Right lobe of liver (tissue), 6 donors: ENCODE results near the gene ARMC9. TPM values are rescaled to one million over a fixed set of nuclear protein-coding genes. Genes with fewer than 3 reads are reported as not detected.

Experiments used
- ATAC-seq, 4 donors: fragments of 200-7000 bp; cut with Tn5 transposase; one replicate each; pipeline ENCODE4 v1.9.1; 2020; ENCODE audit warnings: mild to moderate bottlenecking in 4 of 4, moderate library complexity in 4 of 4
- DNase-seq, 3 donors: peaks; one replicate each; pipeline ENCODE4 v3.0.0-alpha.2; 2020
- H3K27ac ChIP-seq, 3 donors: fragments of 200-600 bp; one replicate each; pipeline ENCODE4 v1.8.0; 2022
- H3K27me3 ChIP-seq, 2 donors: fragments of 200-600 bp; one replicate each; pipeline ENCODE4 v1.8.0; 2022
- H3K36me3 ChIP-seq, 4 donors: fragments of 200-600 bp; sonication (generic) in 1 of 4; one replicate each; pipeline versions ENCODE4 v1.5.1 to v1.8.0; 2017 to 2022; ENCODE audit warnings: control low read depth in 1 of 4
- H3K4me1 ChIP-seq, 4 donors: fragments of 200-600 bp; sonication (generic) in 1 of 4; one replicate each; pipeline versions ENCODE4 v1.5.1 to v1.8.0; 2017 to 2022; ENCODE audit warnings: control low read depth in 1 of 4
- H3K4me3 ChIP-seq, 3 donors: fragments of 200-600 bp; one replicate each; pipeline ENCODE4 v1.8.0; 2022
- H3K9me3 ChIP-seq, 4 donors: fragments of 200-600 bp; sonication (generic) in 1 of 4; one replicate each; pipeline versions ENCODE4 v1.5.1 to v1.8.0; 2017 to 2022; ENCODE audit warnings: control low read depth in 1 of 4
- POLR2A ChIP-seq: fragments of 450-650 bp; IDR thresholded peaks from one replicate; pipeline ENCODE4 v1.6.1; 2017; ENCODE audit warnings: antibody characterized with exemption, mild to moderate bottlenecking
- whole genome bisulfite sequencing: methylation state at CpG from one replicate; pipeline ENCODE4 v1.1.6; 2018; ENCODE audit warnings: low coverage, low lambda C conversion rate; ENCODE audit not compliant: insufficient coverage; ENCODE audit errors: missing lambda C conversion rate; 5-methylcytosine and 5-hydroxymethylcytosine counted together
- intact Hi-C, 2 donors: fragments of 100-400 bp; cut with DNase I; formaldehyde crosslinking; loops; one replicate each; pipeline versions ENCODE4 v1.11.2 to v1.14.1; 2022
- total RNA-seq, 6 experiments: library from RNA; depleted of rRNA in 2 of 6; stranded (reverse); fragments of >200 nt in 2 of 6; fragmentation: NEBNext Ultra II Directional in 3 of 6; extraction: Animal tissue kit (Norgen Biotek cat#: 25700) in 3 of 6; gene quantifications; one replicate each; pipeline versions ENCODE4 v1.1.0 to v1.2.4, GENCODE V29; 2016 to 2023
- TF ChIP-seq, protein P1 (sequence below), 4 donors: fragments of 200-600 bp in 3 of 4; fragments of 450-650 bp in 1 of 4; IDR thresholded peaks; one replicate each; pipeline versions ENCODE4 v1.5.1 to v1.8.0; 2016 to 2022; ENCODE audit warnings: antibody characterized with exemption in 4 of 4, mild to moderate bottlenecking in 2 of 4
- donor health status: DM: no; HTN: yes; CAD: no.
- donor health status: DM: no; HTN: no; CAD: no.
- donor health status: DM: no; HTN: no; CAD: no.
- donor health status: DM: no; HTN: yes; CAD: no.
- donor health status: DM: no; HTN: yes; CAD: no.

The ARMC9 gene
- total RNA-seq, 6 experiments from 2014 or later, result 1.5 to 7.7 (median 2.4) TPM

GRCh38 chr2:231241755-231242507 is 43.5 kb downstream of the ARMC9 start:
- WGBS, result 40% methylated on average over 7 of the region's 7 CpGs
- no peaks in the 10 kb centered on the region for H3K36me3 ChIP-seq
- no peak overlapping the region for H3K27ac ChIP-seq
- intact Hi-C loops, result no loop called here
- no peaks in the 10 kb centered on the region for H3K9me3 ChIP-seq
- peak in 2 of 3 donors; percentile 40 to 62 for DNase-seq
- ATAC-seq, result peak; percentile 64 to 81 (median 71)
- no peak overlapping the region for H3K4me3 ChIP-seq
- H3K4me1 ChIP-seq, result no peaks in the 10 kb centered on the region
- no peaks in the 10 kb centered on the region for H3K27me3 ChIP-seq
- TF ChIP-seq POLR2A, result no peak
- TF ChIP-seq, protein P1, sequence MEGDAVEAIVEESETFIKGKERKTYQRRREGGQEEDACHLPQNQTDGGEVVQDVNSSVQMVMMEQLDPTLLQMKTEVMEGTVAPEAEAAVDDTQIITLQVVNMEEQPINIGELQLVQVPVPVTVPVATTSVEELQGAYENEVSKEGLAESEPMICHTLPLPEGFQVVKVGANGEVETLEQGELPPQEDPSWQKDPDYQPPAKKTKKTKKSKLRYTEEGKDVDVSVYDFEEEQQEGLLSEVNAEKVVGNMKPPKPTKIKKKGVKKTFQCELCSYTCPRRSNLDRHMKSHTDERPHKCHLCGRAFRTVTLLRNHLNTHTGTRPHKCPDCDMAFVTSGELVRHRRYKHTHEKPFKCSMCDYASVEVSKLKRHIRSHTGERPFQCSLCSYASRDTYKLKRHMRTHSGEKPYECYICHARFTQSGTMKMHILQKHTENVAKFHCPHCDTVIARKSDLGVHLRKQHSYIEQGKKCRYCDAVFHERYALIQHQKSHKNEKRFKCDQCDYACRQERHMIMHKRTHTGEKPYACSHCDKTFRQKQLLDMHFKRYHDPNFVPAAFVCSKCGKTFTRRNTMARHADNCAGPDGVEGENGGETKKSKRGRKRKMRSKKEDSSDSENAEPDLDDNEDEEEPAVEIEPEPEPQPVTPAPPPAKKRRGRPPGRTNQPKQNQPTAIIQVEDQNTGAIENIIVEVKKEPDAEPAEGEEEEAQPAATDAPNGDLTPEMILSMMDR (IDR thresholded peaks at IDR 0.05), result no peak

DNA sequence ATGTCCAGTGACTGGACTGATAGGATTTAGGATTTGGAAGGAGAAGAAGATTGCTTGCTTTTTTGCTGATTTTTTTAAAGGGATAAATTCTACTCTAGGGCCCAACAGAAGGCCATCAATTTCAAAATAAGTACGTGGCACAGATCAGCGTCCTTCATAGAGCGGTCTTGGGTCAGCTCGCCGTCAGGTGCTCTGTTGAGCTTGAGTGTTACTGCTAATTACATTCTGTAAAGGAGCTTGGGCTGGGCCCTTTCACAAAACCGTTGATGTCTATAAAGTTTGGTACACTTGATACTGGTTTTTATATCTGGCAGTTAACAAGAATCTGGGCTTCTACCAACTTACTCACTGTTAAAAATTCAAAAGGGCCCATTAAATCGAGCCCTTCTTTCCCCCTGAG is 45.4 kb downstream of the ARMC9 start:
- H3K27me3 ChIP-seq, result no peaks in the 10 kb centered on the region
- no peaks in the 10 kb centered on the region for H3K36me3 ChIP-seq
- H3K27ac ChIP-seq, result no peak overlapping the region
- H3K9me3 ChIP-seq, result no peaks in the 10 kb centered on the region
- no peak overlapping the region for H3K4me3 ChIP-seq
- ATAC-seq, result no peak
- intact Hi-C loops, result no loop called here
- DNase-seq, result no peak
- H3K4me1 ChIP-seq, result no peaks in the 10 kb centered on the region
- no peak for TF ChIP-seq POLR2A
- TF ChIP-seq, protein P1 (IDR thresholded peaks at IDR 0.05), result no peak
- WGBS, result 85% methylated on average over 7 of the region's 7 CpGs

- Histone ChIP-seq H3K27ac (no peak overlapping the region), H3K4me3 (no peak overlapping the region), H3K36me3 (no peaks in the 10 kb centered on the region), H3K9me3 (no peaks in the 10 kb centered on the region), H3K4me1 (no peaks in the 10 kb centered on the region), H3K27me3 (no peaks in the 10 kb centered on the region)
- intact Hi-C loops, result no loop called here
- DNase-seq (no peak), ATAC-seq (no peak)
- TF ChIP-seq, protein P1 (IDR thresholded peaks at IDR 0.05), result no peak
- no peak for TF ChIP-seq POLR2A
- WGBS, result 87% methylated on average over 7 of the region's 15 CpGs
These were observed 46.2 kb downstream of the ARMC9 start for GRCh38 chr2:231244382-231245248.

DNA sequence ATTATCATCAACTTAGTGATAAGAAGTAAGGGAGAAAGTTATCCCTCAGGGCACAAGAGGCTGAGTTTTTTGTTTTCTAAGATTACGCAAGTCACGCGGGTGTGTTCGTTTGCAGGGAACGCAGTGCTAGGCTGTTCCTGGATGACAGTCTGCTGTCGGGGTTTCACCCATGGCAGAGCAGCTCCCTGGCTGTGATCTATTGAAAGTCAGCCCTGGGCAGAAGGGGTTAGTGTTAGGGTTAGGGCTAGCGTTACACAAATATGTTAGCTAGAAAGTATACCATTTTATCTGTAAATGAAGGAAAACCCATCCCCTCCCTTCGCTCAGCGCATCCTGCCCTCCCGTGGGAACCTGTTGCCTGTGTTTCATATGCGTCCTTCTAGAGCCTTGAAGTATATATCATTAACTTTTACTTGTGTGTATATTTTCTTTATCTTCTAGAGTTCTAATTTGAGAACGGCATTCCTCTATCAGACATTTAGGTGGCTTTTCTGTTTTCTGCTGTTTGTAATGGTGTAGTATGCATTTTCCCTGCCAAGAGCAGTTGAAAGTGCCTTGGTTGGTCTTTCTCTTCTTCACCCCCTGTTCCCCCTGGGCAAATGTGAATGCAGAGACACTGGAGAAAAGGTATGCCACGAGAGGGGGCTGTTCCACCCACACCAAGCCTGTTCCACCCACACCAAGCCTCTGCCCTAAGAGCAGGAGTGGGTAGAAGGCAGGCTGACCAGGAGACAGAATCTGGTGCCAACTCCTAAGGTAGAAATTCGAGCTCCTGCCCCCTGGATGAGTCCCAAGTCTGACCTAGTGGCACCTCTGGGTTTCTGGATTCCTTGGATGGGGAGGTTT is 47.0 kb downstream of the ARMC9 start:
- no peaks in the 10 kb centered on the region for H3K27me3 ChIP-seq
- DNase-seq (no peak), ATAC-seq (peak in 2 of 4 donors; percentile 42)
- no peak overlapping the region for H3K4me3 ChIP-seq
- H3K36me3 ChIP-seq, result no peaks in the 10 kb centered on the region
- no peak overlapping the region for H3K27ac ChIP-seq
- intact Hi-C loops, result no loop called here
- H3K9me3 ChIP-seq, result no peaks in the 10 kb centered on the region
- 51% methylated on average over 14 of the region's 14 CpGs for WGBS
- H3K4me1 ChIP-seq, result no peaks in the 10 kb centered on the region
- TF ChIP-seq, protein P1 (IDR thresholded peaks at IDR 0.05), result no peak
- no peak for TF ChIP-seq POLR2A
